HG03571 (cell line): ENCODE measurements around the gene SETBP1.
"Not testable (repeated sequence)": the region's sequence is repeated elsewhere in the genome, so short reads cannot be mapped to it uniquely, and the experiment has no call there.

ENCODE experiments used
- ATAC-seq: cut with Tn5 transposase; IDR thresholded peaks from one replicate; pipeline ENCODE4 v1.9.1; 2021; ENCODE audit not compliant: unreplicated experiment

SETBP1 gene

GRCh38 chr18:44788334-44788733 lies 107.6 kb downstream of the SETBP1 start:
- ATAC-seq: no peak

- no peak for ATAC-seq
Measured at GRCh38 chr18:44789710-44790109, 109.0 kb downstream of the SETBP1 start.

GRCh38 chr18:44790860-44791259 lies 110.2 kb downstream of the SETBP1 start:
- ATAC-seq: no peak

GRCh38 chr18:44791520-44791919 lies 110.8 kb downstream of the SETBP1 start:
- ATAC-seq: no peak

GRCh38 chr18:44792456-44793061 lies 111.9 kb downstream of the SETBP1 start:
- ATAC-seq: no peak

- ATAC-seq: no peak
Measured at GRCh38 chr18:44793194-44793593, 112.5 kb downstream of the SETBP1 start.

GRCh38 chr18:44793685-44794084 lies 113.0 kb downstream of the SETBP1 start:
- ATAC-seq: no peak

GRCh38 chr18:44795241-44795640 lies 114.6 kb downstream of the SETBP1 start:
- ATAC-seq: no peak

- peak; percentile 32 for ATAC-seq
Measured at GRCh38 chr18:44796429-44797428, 116.0 kb downstream of the SETBP1 start.

GRCh38 chr18:44798433-44799048 lies 117.9 kb downstream of the SETBP1 start:
- no peak for ATAC-seq

- ATAC-seq: peak; percentile 11
Measured at GRCh38 chr18:44799382-44799906, 118.8 kb downstream of the SETBP1 start.

GRCh38 chr18:44799907-44800421 lies 119.3 kb downstream of the SETBP1 start:
- peak; percentile 73 for ATAC-seq

GRCh38 chr18:44800766-44801165 lies 120.1 kb downstream of the SETBP1 start:
- not testable (repeated sequence) for ATAC-seq

- ATAC-seq: no peak
Measured at GRCh38 chr18:44801781-44802180, 121.1 kb downstream of the SETBP1 start.

- no peak for ATAC-seq
Measured at GRCh38 chr18:44802508-44802907, 121.8 kb downstream of the SETBP1 start.

- ATAC-seq: peak; percentile 36
Measured at GRCh38 chr18:44803019-44803650, 122.4 kb downstream of the SETBP1 start.

- no peak for ATAC-seq
Measured at GRCh38 chr18:44804033-44804432, 123.3 kb downstream of the SETBP1 start.

GRCh38 chr18:44805176-44805575 lies 124.5 kb downstream of the SETBP1 start:
- ATAC-seq: no peak

GRCh38 chr18:44805643-44806042 lies 125.0 kb downstream of the SETBP1 start:
- no peak for ATAC-seq

GRCh38 chr18:44807766-44808165 lies 127.1 kb downstream of the SETBP1 start:
- no peak for ATAC-seq
